ENCODE results near the gene PHACTR3.

DNA sequence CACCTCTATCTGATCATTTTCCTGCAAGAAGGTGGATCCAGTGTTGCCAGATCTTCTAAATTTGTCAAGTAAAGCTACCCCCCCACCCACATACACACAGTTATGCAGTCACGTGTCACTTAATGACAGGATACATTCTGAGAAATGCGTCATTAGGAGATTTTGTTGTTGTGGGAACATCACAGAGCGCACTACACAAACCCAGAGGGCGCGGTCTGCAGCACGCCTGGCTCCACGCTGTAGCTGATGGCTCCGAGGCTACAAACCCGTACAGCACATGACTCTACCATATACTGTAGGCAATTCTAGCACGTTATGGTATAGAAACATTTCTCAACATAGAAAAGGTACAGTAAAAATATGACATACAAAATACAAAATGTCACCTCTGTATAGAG, 202.2 kb downstream of the PHACTR3 start:
- TF ChIP-seq POLR2A (IDR thresholded peaks at IDR 0.05) (no peak), POLR2AphosphoS5 (IDR thresholded peaks at IDR 0.05) (no peak), EP300 (IDR thresholded peaks at IDR 0.05) (no peak)
- TF ChIP-seq, protein P1, sequence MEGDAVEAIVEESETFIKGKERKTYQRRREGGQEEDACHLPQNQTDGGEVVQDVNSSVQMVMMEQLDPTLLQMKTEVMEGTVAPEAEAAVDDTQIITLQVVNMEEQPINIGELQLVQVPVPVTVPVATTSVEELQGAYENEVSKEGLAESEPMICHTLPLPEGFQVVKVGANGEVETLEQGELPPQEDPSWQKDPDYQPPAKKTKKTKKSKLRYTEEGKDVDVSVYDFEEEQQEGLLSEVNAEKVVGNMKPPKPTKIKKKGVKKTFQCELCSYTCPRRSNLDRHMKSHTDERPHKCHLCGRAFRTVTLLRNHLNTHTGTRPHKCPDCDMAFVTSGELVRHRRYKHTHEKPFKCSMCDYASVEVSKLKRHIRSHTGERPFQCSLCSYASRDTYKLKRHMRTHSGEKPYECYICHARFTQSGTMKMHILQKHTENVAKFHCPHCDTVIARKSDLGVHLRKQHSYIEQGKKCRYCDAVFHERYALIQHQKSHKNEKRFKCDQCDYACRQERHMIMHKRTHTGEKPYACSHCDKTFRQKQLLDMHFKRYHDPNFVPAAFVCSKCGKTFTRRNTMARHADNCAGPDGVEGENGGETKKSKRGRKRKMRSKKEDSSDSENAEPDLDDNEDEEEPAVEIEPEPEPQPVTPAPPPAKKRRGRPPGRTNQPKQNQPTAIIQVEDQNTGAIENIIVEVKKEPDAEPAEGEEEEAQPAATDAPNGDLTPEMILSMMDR (IDR thresholded peaks at IDR 0.05) = no peak

Measured in gastroesophageal sphincter (tissue), 3 donors.